Kidney epithelial cell (primary cell): ENCODE data around the gene SLC39A11. TPM values are rescaled to one million over a fixed set of nuclear protein-coding genes. Genes with fewer than 3 reads are reported as not detected.
"Not testable (repeated sequence)": the region's sequence is repeated elsewhere in the genome, so short reads cannot be mapped to it uniquely, and the experiment has no call there.

Experiments used
- DNase-seq: peaks from one replicate; pipeline ENCODE4 v3.0.0-alpha.2; 2010; ENCODE audit warnings: low read depth
- H3K27me3 ChIP-seq: 2 replicates; pipeline ENCODE4 v1.6.0; 2011; ENCODE audit warnings: low read length; ENCODE audit not compliant: control insufficient read depth, insufficient read depth
- H3K36me3 ChIP-seq: 2 replicates; pipeline ENCODE4 v1.5.1; 2011; ENCODE audit warnings: low read length; ENCODE audit not compliant: control insufficient read depth, insufficient read depth
- H3K4me3 ChIP-seq: 2 replicates; pipeline ENCODE4 v1.5.1; 2011; ENCODE audit warnings: low read depth, mild to moderate bottlenecking, control low read depth, low read length
- total RNA-seq: library from RNA; depleted of rRNA; stranded (reverse); fragments of >200 nt; gene quantifications from 2 replicates; pipeline ENCODE4 v1.2.3, GENCODE V29; 2015
- TF ChIP-seq, protein P1 (sequence below): IDR thresholded peaks from 2 replicates; pipeline ENCODE4 v1.5.1; 2011; ENCODE audit warnings: mild to moderate bottlenecking, moderate library complexity, low read length, control low read depth, inconsistent platforms; ENCODE audit not compliant: insufficient read depth, poor library complexity, severe bottlenecking

The SLC39A11 gene
- total RNA-seq, 1 donor from 2014 or later = 13.0 TPM

DNA sequence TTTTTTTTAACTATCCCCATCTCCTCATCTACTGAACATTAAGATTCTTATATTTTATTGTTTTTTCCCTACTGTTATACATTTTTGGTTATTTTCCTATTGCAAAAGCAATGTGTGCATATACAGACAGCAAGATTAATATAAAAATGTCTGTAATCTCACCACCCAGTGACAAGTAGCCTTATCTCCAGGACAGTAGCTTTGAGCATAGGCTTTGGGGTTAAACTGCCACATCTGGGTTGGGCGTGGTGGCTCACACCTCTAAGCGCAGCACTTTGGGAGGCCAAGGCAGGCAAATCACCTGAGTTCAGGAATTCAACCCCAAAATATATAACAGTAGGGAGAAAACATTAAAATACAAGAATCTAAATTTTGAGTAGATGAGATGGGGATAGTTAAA is 44.9 kb upstream of the SLC39A11 start:
- Histone ChIP-seq H3K36me3 (no peaks in the 10 kb centered on the region), H3K4me3 (no peak overlapping the region), H3K27me3 (peaks cover 9% of the 10 kb centered on the region)
- TF ChIP-seq, protein P1, sequence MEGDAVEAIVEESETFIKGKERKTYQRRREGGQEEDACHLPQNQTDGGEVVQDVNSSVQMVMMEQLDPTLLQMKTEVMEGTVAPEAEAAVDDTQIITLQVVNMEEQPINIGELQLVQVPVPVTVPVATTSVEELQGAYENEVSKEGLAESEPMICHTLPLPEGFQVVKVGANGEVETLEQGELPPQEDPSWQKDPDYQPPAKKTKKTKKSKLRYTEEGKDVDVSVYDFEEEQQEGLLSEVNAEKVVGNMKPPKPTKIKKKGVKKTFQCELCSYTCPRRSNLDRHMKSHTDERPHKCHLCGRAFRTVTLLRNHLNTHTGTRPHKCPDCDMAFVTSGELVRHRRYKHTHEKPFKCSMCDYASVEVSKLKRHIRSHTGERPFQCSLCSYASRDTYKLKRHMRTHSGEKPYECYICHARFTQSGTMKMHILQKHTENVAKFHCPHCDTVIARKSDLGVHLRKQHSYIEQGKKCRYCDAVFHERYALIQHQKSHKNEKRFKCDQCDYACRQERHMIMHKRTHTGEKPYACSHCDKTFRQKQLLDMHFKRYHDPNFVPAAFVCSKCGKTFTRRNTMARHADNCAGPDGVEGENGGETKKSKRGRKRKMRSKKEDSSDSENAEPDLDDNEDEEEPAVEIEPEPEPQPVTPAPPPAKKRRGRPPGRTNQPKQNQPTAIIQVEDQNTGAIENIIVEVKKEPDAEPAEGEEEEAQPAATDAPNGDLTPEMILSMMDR = no peak
- DNase-seq = no peak

DNA sequence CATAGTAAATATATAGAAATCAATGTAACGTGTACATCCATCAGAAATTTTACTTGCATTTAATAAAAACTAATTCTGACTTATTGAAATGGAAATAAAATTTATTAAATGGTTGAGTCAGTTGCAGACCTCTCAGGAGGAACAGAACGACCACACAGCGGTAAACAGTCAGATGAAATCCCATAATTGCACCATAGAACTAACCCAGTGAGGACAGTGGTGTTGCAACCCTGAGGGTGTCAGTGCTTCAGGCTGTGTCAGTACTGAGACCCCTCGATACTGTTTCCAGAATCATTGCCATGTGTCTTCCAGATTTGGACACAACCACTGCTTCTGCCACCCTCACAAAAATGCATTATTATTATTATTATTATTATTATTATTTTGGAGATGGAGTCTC is 43.3 kb upstream of the SLC39A11 start:
- DNase-seq = no peak
- H3K27me3 ChIP-seq = peaks cover 9% of the 10 kb centered on the region
- TF ChIP-seq, protein P1 = no peak

DNA sequence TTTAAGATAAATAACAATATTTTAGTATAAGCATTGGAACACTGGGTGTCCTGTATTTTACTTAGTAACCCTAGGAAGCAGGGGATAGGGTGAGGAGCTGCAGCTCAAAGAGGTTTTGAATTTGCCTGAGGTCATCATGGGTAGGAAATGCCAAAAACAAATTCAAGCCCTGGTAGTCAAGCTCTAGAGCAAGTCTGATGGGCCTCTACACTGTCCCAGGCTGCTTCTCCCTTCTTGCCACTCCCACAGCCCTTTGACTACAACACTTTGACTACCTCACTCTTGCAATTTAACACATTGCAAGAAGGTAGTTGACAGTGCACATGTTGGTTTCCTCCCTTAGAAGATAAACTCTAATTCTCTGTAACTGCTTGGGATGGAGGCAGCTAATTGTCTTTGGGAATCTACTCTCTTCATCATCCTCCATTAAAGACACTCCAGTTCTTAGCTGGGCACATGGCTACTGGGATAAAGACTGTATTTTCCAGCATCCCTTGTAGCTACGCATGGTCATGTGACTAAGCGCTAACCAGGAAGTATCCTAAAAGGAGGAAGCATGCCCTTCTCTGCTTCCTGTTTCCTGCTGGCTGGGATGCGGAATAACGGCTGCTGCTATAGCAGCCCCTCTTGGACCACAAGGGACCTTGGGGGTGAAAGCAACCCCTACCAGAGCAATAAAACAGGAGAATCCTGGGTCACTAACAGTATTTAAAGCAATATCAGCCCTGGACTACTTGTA is 41.6 kb upstream of the SLC39A11 start:
- H3K27me3 ChIP-seq = peaks cover 3% of the 10 kb centered on the region
- H3K4me3 ChIP-seq = no peak overlapping the region
- TF ChIP-seq, protein P1 = no peak
- H3K36me3 ChIP-seq = no peaks in the 10 kb centered on the region
- no peak for DNase-seq

More for the DNA sequence above, 43.3 kb upstream of the SLC39A11 start:
- Histone ChIP-seq H3K36me3 (no peaks in the 10 kb centered on the region), H3K4me3 (no peak overlapping the region)

DNA sequence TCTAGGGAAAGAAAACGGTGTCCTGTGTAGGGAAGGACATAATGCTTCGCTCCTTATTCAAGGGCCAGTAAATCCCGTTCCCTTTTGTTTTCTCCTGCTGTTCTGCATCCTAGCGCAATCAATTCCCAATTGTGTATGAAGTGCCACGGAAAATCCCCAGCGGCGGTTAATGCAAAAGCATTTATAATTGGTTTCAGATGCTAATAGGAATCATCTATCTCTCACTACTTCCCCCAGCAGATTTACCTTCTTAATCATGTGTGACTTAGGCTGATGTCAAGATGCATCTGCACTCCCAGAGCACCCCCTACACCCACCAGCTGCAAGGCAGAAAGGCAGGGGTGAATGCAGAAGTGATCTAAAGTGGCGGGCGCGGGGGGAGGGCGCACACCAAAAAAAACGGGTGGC is 39.6 kb upstream of the SLC39A11 start:
- no peak overlapping the region for H3K4me3 ChIP-seq
- TF ChIP-seq, protein P1 = no peak
- H3K36me3 ChIP-seq = no peaks in the 10 kb centered on the region
- no peak for DNase-seq
- no peaks in the 10 kb centered on the region for H3K27me3 ChIP-seq

DNA sequence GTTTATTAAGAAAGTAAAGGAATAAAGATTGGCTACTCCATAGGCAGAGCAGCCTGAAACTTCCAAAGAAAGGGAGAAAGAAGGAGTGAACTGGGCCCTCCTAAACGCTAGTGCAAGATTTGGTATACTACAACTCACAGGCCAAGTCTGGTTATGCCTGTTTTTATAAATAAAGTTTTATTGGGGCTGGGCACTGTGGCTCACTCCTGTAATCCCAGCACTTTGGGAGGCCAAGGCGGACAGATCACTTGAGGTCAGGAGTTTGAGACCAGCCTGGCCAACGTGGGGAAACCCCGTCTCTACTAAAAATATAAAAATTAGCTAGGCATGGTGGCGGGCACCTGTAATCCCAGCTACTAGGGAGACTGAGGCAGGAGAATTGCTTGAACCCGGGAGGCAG is 39.0 kb upstream of the SLC39A11 start:
- H3K36me3 ChIP-seq, H3K4me3 ChIP-seq, H3K27me3 ChIP-seq, DNase-seq: not testable (repeated sequence)

DNA sequence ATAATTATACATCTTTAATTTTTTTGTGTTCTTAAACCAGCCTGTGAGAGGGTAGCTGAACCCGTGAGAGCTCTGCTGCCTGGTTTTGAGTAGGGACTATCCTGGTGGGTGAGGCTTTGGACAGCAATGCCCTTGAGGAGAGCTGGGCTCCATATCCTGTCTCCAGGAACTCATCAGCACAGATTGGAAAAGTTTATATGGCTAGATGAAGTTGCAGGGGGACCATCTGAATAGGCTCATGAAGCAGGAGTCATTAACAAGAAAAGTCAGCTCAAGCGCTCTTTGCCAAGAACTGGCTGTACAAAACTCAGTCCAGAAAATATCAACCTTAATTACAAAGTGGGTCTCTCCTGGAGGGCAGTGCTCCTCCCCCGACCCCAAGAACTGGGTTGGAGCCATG is 38.5 kb upstream of the SLC39A11 start:
- no peak for DNase-seq
- no peaks in the 10 kb centered on the region for H3K27me3 ChIP-seq
- TF ChIP-seq, protein P1 = no peak

More for the DNA sequence above, 38.5 kb upstream of the SLC39A11 start:
- H3K4me3 ChIP-seq = no peak overlapping the region
- H3K36me3 ChIP-seq = no peaks in the 10 kb centered on the region
